SK-N-SH treated with all-trans-retinoic acid at 6 μM for 48 hours (cell line): ENCODE measurements around the gene HOXA4.

Source experiments
- ARNTL ChIP-seq: fragments of 450-650 bp; formaldehyde crosslinking; IDR thresholded peaks from 2 replicates; pipeline ENCODE4 v1.5.0; 2020; ENCODE audit warnings: low read depth, mild to moderate bottlenecking, moderate library complexity, borderline replicate concordance
- POU6F1 ChIP-seq: fragments of 250-450 bp; sonication (Bioruptor Pico); IDR thresholded peaks from 2 replicates; pipeline ENCODE4 v1.8.0; 2021; ENCODE audit warnings: low read depth, mild to moderate bottlenecking, moderate library complexity, borderline replicate concordance
- PPARA ChIP-seq: fragments of 250-450 bp; sonication (Bioruptor Pico); IDR thresholded peaks from 2 replicates; pipeline ENCODE4 v1.5.0; 2020; ENCODE audit warnings: mild to moderate bottlenecking, borderline replicate concordance
- TCF4 ChIP-seq: fragments of 250-450 bp; sonication (Bioruptor Pico); IDR thresholded peaks from 2 replicates; pipeline ENCODE4 v1.8.0; 2021; ENCODE audit warnings: mild to moderate bottlenecking, moderate library complexity, borderline replicate concordance
- ZC3H10 ChIP-seq: fragments of 250-450 bp; sonication (Bioruptor Pico); IDR thresholded peaks from 2 replicates; pipeline ENCODE4 v1.5.1; 2021; ENCODE audit warnings: mild to moderate bottlenecking, moderate library complexity
- ZFP3 ChIP-seq: fragments of 250-450 bp; sonication (Bioruptor Pico); IDR thresholded peaks from 2 replicates; pipeline ENCODE4 v1.5.0; 2020; ENCODE audit warnings: mild to moderate bottlenecking, moderate library complexity
- ZFP30 ChIP-seq: fragments of 450-650 bp; formaldehyde crosslinking; IDR thresholded peaks from 2 replicates; pipeline ENCODE4 v1.5.0; 2022; ENCODE audit warnings: mild to moderate bottlenecking, moderate library complexity
- ZNF565 ChIP-seq: fragments of 450-650 bp; formaldehyde crosslinking; conservative IDR thresholded peaks from 2 replicates; pipeline ENCODE4 v1.5.0; 2020; ENCODE audit warnings: low read depth, mild to moderate bottlenecking, moderate library complexity
- ZNF8 ChIP-seq: fragments of 450-650 bp; formaldehyde crosslinking; IDR thresholded peaks from 2 replicates; pipeline ENCODE4 v1.5.0; 2020; ENCODE audit warnings: mild to moderate bottlenecking, moderate library complexity

- TF ChIP-seq POU6F1 (CRISPR knock-in tag) (no peak), ARNTL (CRISPR knock-in tag) (no peak), ZNF8 (CRISPR knock-in tag) (no peak), ZFP3 (CRISPR knock-in tag) (no peak), ZC3H10 (CRISPR knock-in tag) (no peak), TCF4 (no peak), PPARA (no peak), ZNF565 (no peak), ZFP30 (CRISPR knock-in tag) (no peak)
Observed at GRCh38 chr7:27124096-27124901, 6.3 kb downstream of the HOXA4 start.
